ENCODE data around the gene TENM4. TPM values are rescaled to one million over a fixed set of nuclear protein-coding genes. Genes with fewer than 3 reads are reported as not detected.

TENM4 gene
- total and polyA plus RNA-seq, 2 of the 8 experiments (the other 6 are each of a cell fraction or from before 2014, with no cell fraction given): 3.5 to 7.2 TPM

- TF ChIP-seq, protein P1, sequence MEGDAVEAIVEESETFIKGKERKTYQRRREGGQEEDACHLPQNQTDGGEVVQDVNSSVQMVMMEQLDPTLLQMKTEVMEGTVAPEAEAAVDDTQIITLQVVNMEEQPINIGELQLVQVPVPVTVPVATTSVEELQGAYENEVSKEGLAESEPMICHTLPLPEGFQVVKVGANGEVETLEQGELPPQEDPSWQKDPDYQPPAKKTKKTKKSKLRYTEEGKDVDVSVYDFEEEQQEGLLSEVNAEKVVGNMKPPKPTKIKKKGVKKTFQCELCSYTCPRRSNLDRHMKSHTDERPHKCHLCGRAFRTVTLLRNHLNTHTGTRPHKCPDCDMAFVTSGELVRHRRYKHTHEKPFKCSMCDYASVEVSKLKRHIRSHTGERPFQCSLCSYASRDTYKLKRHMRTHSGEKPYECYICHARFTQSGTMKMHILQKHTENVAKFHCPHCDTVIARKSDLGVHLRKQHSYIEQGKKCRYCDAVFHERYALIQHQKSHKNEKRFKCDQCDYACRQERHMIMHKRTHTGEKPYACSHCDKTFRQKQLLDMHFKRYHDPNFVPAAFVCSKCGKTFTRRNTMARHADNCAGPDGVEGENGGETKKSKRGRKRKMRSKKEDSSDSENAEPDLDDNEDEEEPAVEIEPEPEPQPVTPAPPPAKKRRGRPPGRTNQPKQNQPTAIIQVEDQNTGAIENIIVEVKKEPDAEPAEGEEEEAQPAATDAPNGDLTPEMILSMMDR (IDR thresholded peaks at IDR 0.05; ENCODE audit: control extremely low read depth in 1 of 3, insufficient read depth in 1 of 3, low read depth in 1 of 3, low read length in 3 of 3): no peak
- TF ChIP-seq SP2 (IDR thresholded peaks at IDR 0.05; ENCODE audit: low read length): no peak
Observed at GRCh38 chr11:79098146-79098545, 342.7 kb downstream of the TENM4 start (continued).
